ENCODE measurements around the gene FAM89A.
"Not testable (repeated sequence)": the region's sequence is repeated elsewhere in the genome, so short reads cannot be mapped to it uniquely, and the experiment has no call there.

Gene FAM89A

GRCh38 chr1:230985711-230986110, 54.3 kb downstream of the FAM89A start:
- no peak for DNase-seq

- not testable (repeated sequence) for DNase-seq
Measured at GRCh38 chr1:230984622-230985515, 55.2 kb downstream of the FAM89A start.

GRCh38 chr1:230983811-230984210, 56.2 kb downstream of the FAM89A start:
- DNase-seq = no peak

GRCh38 chr1:230982696-230983095, 57.4 kb downstream of the FAM89A start:
- no peak for DNase-seq

GRCh38 chr1:230979952-230980351, 60.1 kb downstream of the FAM89A start:
- no peak for DNase-seq

GRCh38 chr1:230979389-230979716, 60.7 kb downstream of the FAM89A start:
- DNase-seq = no peak

- peak; percentile 99 for DNase-seq
Measured at GRCh38 chr1:230978491-230979388, 61.3 kb downstream of the FAM89A start, which contains the start of the genes ARV1 and TTC13. ARV1 (plus strand) TSS chr1:230979094; CDS start chr1:230979106, 12 bp downstream. TTC13 (minus strand) TSS chr1:230978861; CDS start chr1:230978830, 31 bp downstream.

GRCh38 chr1:230977761-230978490, 62.1 kb downstream of the FAM89A start:
- DNase-seq = peak; percentile 61

GRCh38 chr1:230976825-230977747, 63.0 kb downstream of the FAM89A start:
- DNase-seq = no peak

GRCh38 chr1:230976360-230976759, 63.7 kb downstream of the FAM89A start:
- no peak for DNase-seq

- DNase-seq = no peak
Measured at GRCh38 chr1:230975636-230976035, 64.4 kb downstream of the FAM89A start.

- no peak for DNase-seq
Measured at GRCh38 chr1:230972855-230973271, 67.2 kb downstream of the FAM89A start.

GRCh38 chr1:230971771-230972170, 68.3 kb downstream of the FAM89A start:
- DNase-seq = no peak

- no peak for DNase-seq
Measured at GRCh38 chr1:230970432-230970831, 69.6 kb downstream of the FAM89A start.
